Measurements from ENCODE around the gene EYS. TPM values are rescaled to one million over a fixed set of nuclear protein-coding genes. Genes with fewer than 3 reads are reported as not detected.

EYS gene
- total RNA-seq, 3 donors from 2014 or later, result 1.3 to 2.9 TPM; not detected in 1

- no peaks in the 10 kb centered on the region for H3K27me3 ChIP-seq
- TF ChIP-seq CTCF (IDR thresholded peaks at IDR 0.05), result no peak
- no peak for TF ChIP-seq POLR2AphosphoS5 (IDR thresholded peaks at IDR 0.05)
- no peak for TF ChIP-seq POLR2A (IDR thresholded peaks at IDR 0.05)
- H3K9me3 ChIP-seq, result no peaks in the 10 kb centered on the region
- no peaks in the 10 kb centered on the region for H3K4me1 ChIP-seq
- no peak overlapping the region for H3K4me3 ChIP-seq
- no peak for DNase-seq (ENCODE audit: low spot score in 2 of 2)
- intact Hi-C loops (cut with DNase I; ENCODE audit: low total_unique reads), result no loop called here
- no peaks in the 10 kb centered on the region for H3K36me3 ChIP-seq
- no peak overlapping the region for H3K27ac ChIP-seq
Observed at GRCh38 chr6:65538644-65539043, 168.4 kb downstream of the EYS start.

GRCh38 chr6:65537600-65537999, 169.4 kb downstream of the EYS start:
- Histone ChIP-seq H3K4me3 (no peak overlapping the region), H3K27ac (no peak overlapping the region), H3K36me3 (no peaks in the 10 kb centered on the region), H3K9me3 (no peaks in the 10 kb centered on the region), H3K27me3 (no peaks in the 10 kb centered on the region), H3K4me1 (no peaks in the 10 kb centered on the region)
- TF ChIP-seq POLR2A (IDR thresholded peaks at IDR 0.05) (no peak), POLR2AphosphoS5 (IDR thresholded peaks at IDR 0.05) (no peak), CTCF (IDR thresholded peaks at IDR 0.05) (no peak)
- intact Hi-C loops (cut with DNase I; ENCODE audit: low total_unique reads), result no loop called here
- DNase-seq (ENCODE audit: low spot score in 2 of 2), result no peak

GRCh38 chr6:65531533-65531932, 175.5 kb downstream of the EYS start:
- no peak for DNase-seq (ENCODE audit: low spot score in 2 of 2)
- Histone ChIP-seq H3K9me3 (no peaks in the 10 kb centered on the region), H3K36me3 (no peaks in the 10 kb centered on the region), H3K4me1 (no peaks in the 10 kb centered on the region), H3K4me3 (no peak overlapping the region), H3K27ac (no peak overlapping the region), H3K27me3 (no peaks in the 10 kb centered on the region)
- intact Hi-C loops (cut with DNase I; ENCODE audit: low total_unique reads), result no loop called here
- TF ChIP-seq POLR2AphosphoS5 (IDR thresholded peaks at IDR 0.05) (no peak), CTCF (IDR thresholded peaks at IDR 0.05) (no peak)

- Histone ChIP-seq H3K4me1 (no peaks in the 10 kb centered on the region), H3K27ac (no peak overlapping the region), H3K36me3 (no peaks in the 10 kb centered on the region), H3K27me3 (no peaks in the 10 kb centered on the region), H3K9me3 (no peaks in the 10 kb centered on the region), H3K4me3 (no peak overlapping the region)
- no peak for TF ChIP-seq POLR2A (IDR thresholded peaks at IDR 0.05)
- no peak for TF ChIP-seq POLR2AphosphoS5 (IDR thresholded peaks at IDR 0.05)
- TF ChIP-seq CTCF (IDR thresholded peaks at IDR 0.05), result no peak
- no peak for DNase-seq (ENCODE audit: low spot score in 2 of 2)
- intact Hi-C loops (cut with DNase I; ENCODE audit: low total_unique reads), result no loop called here
Observed at GRCh38 chr6:65524232-65524631, 182.8 kb downstream of the EYS start.

GRCh38 chr6:65505736-65506135, 201.3 kb downstream of the EYS start:
- H3K36me3 ChIP-seq, result no peaks in the 10 kb centered on the region
- no peaks in the 10 kb centered on the region for H3K9me3 ChIP-seq
- no peak for DNase-seq (ENCODE audit: low spot score in 2 of 2)
- no peaks in the 10 kb centered on the region for H3K4me1 ChIP-seq
- no peak overlapping the region for H3K27ac ChIP-seq
- TF ChIP-seq POLR2AphosphoS5 (IDR thresholded peaks at IDR 0.05) (no peak), POLR2A (IDR thresholded peaks at IDR 0.05) (no peak), CTCF (IDR thresholded peaks at IDR 0.05) (no peak)
- no peaks in the 10 kb centered on the region for H3K27me3 ChIP-seq
- no peak overlapping the region for H3K4me3 ChIP-seq
- intact Hi-C loops (cut with DNase I; ENCODE audit: low total_unique reads), result no loop called here

Data from breast epithelium (tissue), 4 donors.